Osteoblast (primary cell): ENCODE results near the gene SPRTN. TPM values are rescaled to one million over a fixed set of nuclear protein-coding genes. Genes with fewer than 3 reads are reported as not detected.
"Not testable (repeated sequence)": the region's sequence is repeated elsewhere in the genome, so short reads cannot be mapped to it uniquely, and the experiment has no call there.

Source experiments
- DNase-seq: peaks from one replicate; pipeline ENCODE4 v3.0.0; 2011; ENCODE audit warnings: low spot score, mixed read lengths; ENCODE audit not compliant: insufficient read length; ENCODE audit errors: missing footprints
- H2AFZ ChIP-seq: 2 replicates; pipeline ENCODE4 v1.6.0; 2011; ENCODE audit warnings: mild to moderate bottlenecking, low read length
- H3K27ac ChIP-seq: 2 replicates; pipeline ENCODE4 v1.5.1; 2011; ENCODE audit warnings: mild to moderate bottlenecking, low read depth, low read length, moderate library complexity
- H3K27me3 ChIP-seq: 2 replicates; pipeline ENCODE4 v1.6.0; 2012; ENCODE audit warnings: mild to moderate bottlenecking, control low read depth, inconsistent platforms, low read length, moderate library complexity; ENCODE audit not compliant: insufficient read depth
- H3K36me3 ChIP-seq: 2 replicates; pipeline ENCODE4 v1.5.1; 2011; ENCODE audit warnings: mild to moderate bottlenecking, low read length, control low read depth, moderate library complexity; ENCODE audit not compliant: insufficient read depth
- H3K4me1 ChIP-seq: 2 replicates; pipeline ENCODE4 v1.5.1; 2011; ENCODE audit warnings: mild to moderate bottlenecking, low read length, control low read depth, moderate library complexity; ENCODE audit not compliant: insufficient read depth
- H3K4me2 ChIP-seq: 2 replicates; pipeline ENCODE4 v1.6.0; 2011; ENCODE audit warnings: mild to moderate bottlenecking, low read length; ENCODE audit not compliant: insufficient read depth
- H3K4me3 ChIP-seq: fragments of 200-600 bp; sonication (generic); 3 replicates; pipeline ENCODE4 v1.5.1; 2012; ENCODE audit warnings: mild to moderate bottlenecking, low read length, inconsistent platforms; ENCODE audit not compliant: insufficient read depth
- H3K79me2 ChIP-seq: 2 replicates; pipeline ENCODE4 v1.6.0; 2012; ENCODE audit warnings: mild to moderate bottlenecking, low read length, control low read depth, inconsistent platforms; ENCODE audit not compliant: insufficient read depth
- H3K9me3 ChIP-seq: 2 replicates; pipeline ENCODE4 v1.5.1; 2011; ENCODE audit warnings: low read depth, low read length, control low read depth
- H4K20me1 ChIP-seq: 2 replicates; pipeline ENCODE4 v1.6.0; 2012; ENCODE audit warnings: mild to moderate bottlenecking, low read length, control low read depth; ENCODE audit not compliant: insufficient read depth
- total RNA-seq: library from RNA; depleted of rRNA; stranded (reverse); fragments of >200 nt; gene quantifications from 2 replicates; pipeline ENCODE4 v1.2.3, GENCODE V29; 2012
- TF ChIP-seq, protein P1 (sequence below): IDR thresholded peaks from 2 replicates; pipeline ENCODE4 v1.5.1; 2011; ENCODE audit warnings: mild to moderate bottlenecking, low read depth, low read length, moderate library complexity; ENCODE audit errors: extremely low read depth

The SPRTN gene
- total RNA-seq, 1 donor: 17.0 TPM

DNA sequence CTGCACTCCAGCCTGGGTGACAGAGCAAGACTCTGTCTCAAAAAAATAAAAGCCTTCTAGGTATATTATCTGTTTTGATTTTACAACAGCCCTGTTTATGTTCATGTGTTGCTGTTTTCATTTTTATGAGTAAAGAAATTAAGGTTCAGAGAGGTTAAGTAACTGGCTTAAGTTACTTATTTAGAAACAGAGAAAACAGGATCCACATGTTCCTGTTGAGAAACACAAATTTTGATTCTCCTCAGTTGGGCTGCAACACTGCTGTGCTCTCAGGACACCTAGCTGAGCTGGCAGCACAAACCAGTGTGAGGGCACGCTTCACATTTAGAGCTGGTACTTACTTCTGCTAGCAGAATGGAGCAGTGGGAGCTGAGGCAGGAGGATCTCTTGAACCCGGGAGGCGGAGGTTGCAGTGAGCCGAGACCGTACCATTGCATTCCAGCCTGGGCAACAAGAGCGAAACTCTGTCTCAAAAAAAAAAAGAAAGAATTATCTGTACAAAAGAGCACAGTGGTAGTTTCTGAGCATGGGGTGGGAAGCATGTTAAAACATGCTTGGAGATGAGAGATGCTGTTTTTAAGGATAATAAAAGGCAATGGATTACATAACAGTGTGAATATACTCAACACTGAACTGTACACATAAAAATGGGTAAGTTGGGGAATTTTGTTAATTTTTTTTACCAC lies 2.4 kb downstream of the SPRTN start:
- H3K4me2 ChIP-seq: no peak overlapping the region
- no peaks in the 10 kb centered on the region for H3K9me3 ChIP-seq
- peaks cover 70% of the 10 kb centered on the region for H3K79me2 ChIP-seq
- peaks cover 10% of the 10 kb centered on the region for H3K36me3 ChIP-seq
- no peak overlapping the region for H2AFZ ChIP-seq
- no peak overlapping the region for H3K4me3 ChIP-seq
- DNase-seq: peak; percentile 31
- H4K20me1 ChIP-seq: peaks cover 24% of the 10 kb centered on the region
- H3K27ac ChIP-seq: no peak overlapping the region
- TF ChIP-seq, protein P1, sequence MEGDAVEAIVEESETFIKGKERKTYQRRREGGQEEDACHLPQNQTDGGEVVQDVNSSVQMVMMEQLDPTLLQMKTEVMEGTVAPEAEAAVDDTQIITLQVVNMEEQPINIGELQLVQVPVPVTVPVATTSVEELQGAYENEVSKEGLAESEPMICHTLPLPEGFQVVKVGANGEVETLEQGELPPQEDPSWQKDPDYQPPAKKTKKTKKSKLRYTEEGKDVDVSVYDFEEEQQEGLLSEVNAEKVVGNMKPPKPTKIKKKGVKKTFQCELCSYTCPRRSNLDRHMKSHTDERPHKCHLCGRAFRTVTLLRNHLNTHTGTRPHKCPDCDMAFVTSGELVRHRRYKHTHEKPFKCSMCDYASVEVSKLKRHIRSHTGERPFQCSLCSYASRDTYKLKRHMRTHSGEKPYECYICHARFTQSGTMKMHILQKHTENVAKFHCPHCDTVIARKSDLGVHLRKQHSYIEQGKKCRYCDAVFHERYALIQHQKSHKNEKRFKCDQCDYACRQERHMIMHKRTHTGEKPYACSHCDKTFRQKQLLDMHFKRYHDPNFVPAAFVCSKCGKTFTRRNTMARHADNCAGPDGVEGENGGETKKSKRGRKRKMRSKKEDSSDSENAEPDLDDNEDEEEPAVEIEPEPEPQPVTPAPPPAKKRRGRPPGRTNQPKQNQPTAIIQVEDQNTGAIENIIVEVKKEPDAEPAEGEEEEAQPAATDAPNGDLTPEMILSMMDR: no peak
- H3K27me3 ChIP-seq: no peaks in the 10 kb centered on the region
- H3K4me1 ChIP-seq: peaks cover 23% of the 10 kb centered on the region

DNA sequence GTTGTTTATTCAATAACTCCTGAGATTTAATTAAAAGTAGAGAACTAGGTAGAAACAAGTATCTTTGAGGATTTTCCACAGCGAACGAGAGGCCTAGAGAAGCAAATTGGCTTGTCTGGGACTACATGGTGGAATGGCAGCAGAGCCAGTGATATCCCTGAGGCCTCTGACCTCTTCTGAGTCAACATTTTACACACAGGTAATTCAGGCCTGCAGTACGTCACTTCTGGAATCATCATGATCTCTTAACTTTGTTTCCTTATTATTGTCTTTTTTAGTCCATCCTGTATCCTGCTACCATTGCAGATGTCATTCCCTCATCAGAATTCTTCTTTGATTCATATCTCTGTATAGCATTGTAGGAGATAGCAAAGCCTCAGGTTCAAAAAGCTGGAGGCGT lies 9.9 kb downstream of the SPRTN start:
- TF ChIP-seq, protein P1: no peak
- no peak overlapping the region for H3K4me2 ChIP-seq
- no peaks in the 10 kb centered on the region for H3K9me3 ChIP-seq
- H3K36me3 ChIP-seq: peaks cover 49% of the 10 kb centered on the region
- no peak for DNase-seq
- peaks cover 16% of the 10 kb centered on the region for H3K79me2 ChIP-seq
- no peaks in the 10 kb centered on the region for H3K27me3 ChIP-seq
- no peak overlapping the region for H3K27ac ChIP-seq
- H4K20me1 ChIP-seq: peaks cover 2% of the 10 kb centered on the region
- no peak overlapping the region for H2AFZ ChIP-seq
- H3K4me3 ChIP-seq: no peak overlapping the region
- no peaks in the 10 kb centered on the region for H3K4me1 ChIP-seq

DNA sequence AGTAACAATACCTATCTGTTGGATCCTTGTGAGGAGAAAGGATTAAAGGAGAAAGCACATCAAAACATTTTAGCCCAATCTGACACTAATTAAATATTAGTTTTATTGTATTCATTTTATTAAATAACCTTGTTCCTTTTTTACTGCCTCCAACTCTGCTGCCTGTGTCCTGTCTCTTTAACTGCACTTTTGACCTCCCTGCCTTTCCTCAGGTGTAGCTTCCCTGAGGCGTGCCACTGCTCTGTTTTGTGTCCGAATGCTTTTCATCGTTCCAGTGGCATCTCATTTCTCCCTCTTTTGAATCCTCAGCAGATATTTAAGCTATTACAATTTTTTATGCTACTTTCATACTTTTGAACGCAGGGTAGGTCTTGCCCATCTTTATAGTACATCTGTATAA lies 10.3 kb downstream of the SPRTN start:
- Histone ChIP-seq H3K27ac (no peak overlapping the region), H3K4me1 (no peaks in the 10 kb centered on the region), H3K27me3 (no peaks in the 10 kb centered on the region), H3K79me2 (peaks cover 13% of the 10 kb centered on the region), H2AFZ (no peak overlapping the region), H3K9me3 (no peaks in the 10 kb centered on the region), H3K36me3 (peaks cover 51% of the 10 kb centered on the region), H3K4me3 (no peak overlapping the region), H4K20me1 (peaks cover 2% of the 10 kb centered on the region), H3K4me2 (no peak overlapping the region)
- TF ChIP-seq, protein P1: no peak
- DNase-seq: no peak

DNA sequence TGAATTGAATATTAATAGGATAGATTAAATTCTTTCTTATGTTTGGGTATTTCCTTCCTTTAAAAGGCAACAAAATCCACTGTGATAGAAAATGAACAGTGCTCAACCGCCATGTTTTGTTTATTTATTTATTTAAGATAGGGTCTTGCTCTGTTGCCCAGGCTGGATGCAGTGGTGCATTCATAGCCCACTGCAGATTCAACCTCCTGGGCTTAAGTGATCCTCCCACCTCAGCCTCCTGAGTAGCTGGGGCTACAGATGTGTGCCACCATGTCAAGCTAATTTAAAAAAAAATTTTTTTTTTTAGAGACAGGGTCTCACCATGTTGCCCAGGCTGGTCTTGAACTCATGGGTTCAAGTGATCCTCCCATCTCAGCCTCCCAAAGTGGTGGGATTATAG lies 10.8 kb downstream of the SPRTN start:
- not testable (repeated sequence) for H3K4me3 ChIP-seq, H4K20me1 ChIP-seq, H2AFZ ChIP-seq, H3K27me3 ChIP-seq, DNase-seq, H3K27ac ChIP-seq, H3K9me3 ChIP-seq, H3K79me2 ChIP-seq, H3K4me2 ChIP-seq, H3K4me1 ChIP-seq
- H3K36me3 ChIP-seq: peaks cover 47% of the 10 kb centered on the region
